Stomach (tissue), 9 donors: Measurements from ENCODE around the gene OR51Q1. TPM values are rescaled to one million over a fixed set of nuclear protein-coding genes. Genes with fewer than 3 reads are reported as not detected.

Source experiments
- DNase-seq, 2 donors: peaks; one replicate each; pipeline versions ENCODE4 v3.0.0 to v3.0.0-alpha.2; 2013 to 2019
- H3K27ac ChIP-seq, 5 donors: fragments of 200-600 bp in 4 of 5; sonication (generic) in 4 of 5; one replicate each; pipeline ENCODE4 v1.5.1; 2013 to 2019; ENCODE audit warnings: mild to moderate bottlenecking in 1 of 5, moderate library complexity in 1 of 5
- H3K27me3 ChIP-seq, 3 donors: fragments of 200-600 bp; sonication (generic); one replicate each; pipeline ENCODE4 v1.5.1; 2017 to 2019; ENCODE audit warnings: mixed run types in 1 of 3
- H3K36me3 ChIP-seq, 4 donors: fragments of 200-600 bp; sonication (generic); 1 replicate in 3 of 4; 2 replicates in 1 of 4; pipeline ENCODE4 v1.5.1; 2016 to 2019
- H3K4me1 ChIP-seq, 4 donors: fragments of 200-600 bp; sonication (generic); one replicate each; pipeline ENCODE4 v1.5.1; 2016 to 2019
- H3K4me3 ChIP-seq, 4 donors: fragments of 200-600 bp; sonication (generic) in 3 of 4; one replicate each; pipeline ENCODE4 v1.5.1; 2016 to 2019; ENCODE audit warnings: mild to moderate bottlenecking in 1 of 4
- H3K9me3 ChIP-seq, 4 donors: fragments of 200-600 bp; sonication (generic); one replicate each; pipeline ENCODE4 v1.5.1; 2016 to 2019
- CTCF ChIP-seq, 7 experiments: fragments of 450-650 bp in 4 of 7; fragments of 200-600 bp in 3 of 7; sonication (generic) in 3 of 7; IDR thresholded peaks; one replicate each; pipeline ENCODE4 v1.5.1; 2016 to 2019; ENCODE audit warnings: antibody characterized with exemption in 7 of 7, control low read depth in 2 of 7, mild to moderate bottlenecking in 1 of 7
- EP300 ChIP-seq: sonication (generic); formaldehyde crosslinking; IDR thresholded peaks from one replicate; pipeline ENCODE4 v1.6.1; 2017; ENCODE audit warnings: antibody characterized with exemption
- POLR2A ChIP-seq, 4 donors: fragments of 450-650 bp; IDR thresholded peaks; one replicate each; pipeline ENCODE4 v1.6.1; 2016; ENCODE audit warnings: antibody characterized with exemption in 4 of 4, control low read depth in 2 of 4, mild to moderate bottlenecking in 1 of 4, moderate library complexity in 1 of 4
- POLR2AphosphoS5 ChIP-seq, 3 donors: sonication (generic); formaldehyde crosslinking; IDR thresholded peaks; one replicate each; pipeline ENCODE4 v1.6.1; 2016; ENCODE audit warnings: antibody characterized with exemption in 3 of 3
- WGBS, 5 donors: extraction: QIAGEN DNeasy Blood & Tissue Kit in 3 of 5; methylation state at CpG; one replicate each; pipeline versions ENCODE4 v1.1.5 to v1.1.7; 2013 to 2018; 5-methylcytosine and 5-hydroxymethylcytosine counted together
- intact Hi-C: fragments of 100-400 bp; cut with DNase I; formaldehyde crosslinking; loops from one replicate; pipeline ENCODE4 v1.15.1; 2023; ENCODE audit warnings: low total_unique reads
- polyA plus RNA-seq, 3 donors: library from polyadenylated mRNA; stranded (reverse); fragments of 200-250 nt; gene quantifications; one replicate each; pipeline ENCODE4 v1.2.3, GENCODE V29; 2013
- total RNA-seq, 5 donors: library from RNA; depleted of rRNA; stranded (reverse); fragments of >200 nt; gene quantifications; one replicate each; pipeline versions ENCODE4 v1.1.0 to v1.2.3, GENCODE V29; 2014 to 2016
- donor health status: healthy with polysubstance abuse.
- donor health status: Bipolar disorder and iron deficiency.
- donor health status: healthy.

The OR51Q1 gene
- total and polyA plus RNA-seq, 8 donors: not detected

- Histone ChIP-seq H3K36me3 (no peaks in the 10 kb centered on the region), H3K4me3 (no peak overlapping the region), H3K27me3 (no peaks in the 10 kb centered on the region), H3K27ac (no peak overlapping the region), H3K4me1 (no peaks in the 10 kb centered on the region), H3K9me3 (no peaks in the 10 kb centered on the region)
- intact Hi-C loops: no loop called here
- WGBS, 5 donors: 69 to 86% (median 75%) methylated on average over 2 of the region's 2 CpGs
- TF ChIP-seq CTCF (IDR thresholded peaks at IDR 0.05): no peak
- no peak for TF ChIP-seq POLR2A (IDR thresholded peaks at IDR 0.05)
- no peak for TF ChIP-seq POLR2AphosphoS5 (IDR thresholded peaks at IDR 0.05)
- TF ChIP-seq EP300: no peak
- no peak for DNase-seq
These were observed 31.7 kb upstream of the OR51Q1 start for GRCh38 chr11:5390210-5390609.

GRCh38 chr11:5394091-5394490 lies 27.8 kb upstream of the OR51Q1 start:
- no peaks in the 10 kb centered on the region for H3K27me3 ChIP-seq
- intact Hi-C loops: no loop called here
- DNase-seq: no peak
- H3K4me3 ChIP-seq: no peak overlapping the region
- no peaks in the 10 kb centered on the region for H3K36me3 ChIP-seq
- TF ChIP-seq POLR2AphosphoS5 (IDR thresholded peaks at IDR 0.05) (no peak), POLR2A (IDR thresholded peaks at IDR 0.05) (no peak), CTCF (IDR thresholded peaks at IDR 0.05) (no peak), EP300 (no peak)
- H3K9me3 ChIP-seq: no peaks in the 10 kb centered on the region
- H3K27ac ChIP-seq: no peak overlapping the region
- no peaks in the 10 kb centered on the region for H3K4me1 ChIP-seq

GRCh38 chr11:5398936-5399335 lies 23.0 kb upstream of the OR51Q1 start:
- no peaks in the 10 kb centered on the region for H3K9me3 ChIP-seq
- H3K4me3 ChIP-seq: no peak overlapping the region
- H3K36me3 ChIP-seq: no peaks in the 10 kb centered on the region
- H3K4me1 ChIP-seq: no peaks in the 10 kb centered on the region
- no peak for DNase-seq
- no peak for TF ChIP-seq EP300
- TF ChIP-seq POLR2AphosphoS5 (IDR thresholded peaks at IDR 0.05): no peak
- no peak for TF ChIP-seq POLR2A (IDR thresholded peaks at IDR 0.05)
- TF ChIP-seq CTCF (IDR thresholded peaks at IDR 0.05): no peak
- H3K27ac ChIP-seq: no peak overlapping the region
- intact Hi-C loops: no loop called here
- no peaks in the 10 kb centered on the region for H3K27me3 ChIP-seq

GRCh38 chr11:5405173-5405572 lies 16.7 kb upstream of the OR51Q1 start:
- intact Hi-C loops: no loop called here
- TF ChIP-seq POLR2A (IDR thresholded peaks at IDR 0.05) (no peak), POLR2AphosphoS5 (IDR thresholded peaks at IDR 0.05) (no peak), CTCF (IDR thresholded peaks at IDR 0.05) (no peak), EP300 (no peak)
- no peak for DNase-seq
- no peak overlapping the region for H3K4me3 ChIP-seq
- H3K36me3 ChIP-seq: no peaks in the 10 kb centered on the region
- H3K9me3 ChIP-seq: no peaks in the 10 kb centered on the region
- no peaks in the 10 kb centered on the region for H3K27me3 ChIP-seq
- no peaks in the 10 kb centered on the region for H3K4me1 ChIP-seq
- H3K27ac ChIP-seq: no peak overlapping the region

- no peak overlapping the region for H3K4me3 ChIP-seq
- no peak overlapping the region for H3K27ac ChIP-seq
- TF ChIP-seq POLR2A (IDR thresholded peaks at IDR 0.05) (no peak), CTCF (IDR thresholded peaks at IDR 0.05) (no peak), POLR2AphosphoS5 (IDR thresholded peaks at IDR 0.05) (no peak), EP300 (no peak)
- H3K9me3 ChIP-seq: no peaks in the 10 kb centered on the region
- 61 to 77% (median 66%) methylated on average over 5 of the region's 5 CpGs for WGBS, 5 donors
- no peaks in the 10 kb centered on the region for H3K27me3 ChIP-seq
- H3K36me3 ChIP-seq: no peaks in the 10 kb centered on the region
- DNase-seq: no peak
- no peaks in the 10 kb centered on the region for H3K4me1 ChIP-seq
- intact Hi-C loops: no loop called here
These were observed 918 bp upstream of the OR51Q1 start for GRCh38 chr11:5420993-5421392.
